Measurements from ENCODE around the gene ADCY1.
"Not testable (repeated sequence)": the region's sequence is repeated elsewhere in the genome, so short reads cannot be mapped to it uniquely, and the experiment has no call there.

DNA sequence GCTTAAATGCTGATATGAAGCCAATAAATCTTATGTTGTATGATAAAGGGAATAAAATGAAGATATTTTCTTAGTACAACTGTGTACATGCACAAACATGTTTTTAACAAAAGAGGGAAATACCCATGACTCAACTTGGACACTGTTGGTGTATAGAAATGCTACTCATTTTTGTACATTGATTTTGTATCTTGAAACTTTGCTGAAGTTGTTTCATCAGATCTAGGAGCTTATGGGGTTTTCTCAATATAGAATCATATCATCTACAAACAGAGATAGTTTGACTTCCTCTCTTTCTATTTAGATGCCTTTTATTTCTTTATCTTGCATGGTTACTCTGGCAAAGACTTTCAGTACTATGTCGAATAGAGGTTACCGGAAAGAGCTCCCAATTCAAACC, 25.3 kb upstream of the ADCY1 start:
- not testable (repeated sequence) for TF ChIP-seq POLR2A (IDR thresholded peaks at IDR 0.05)
- TF ChIP-seq, protein P1, sequence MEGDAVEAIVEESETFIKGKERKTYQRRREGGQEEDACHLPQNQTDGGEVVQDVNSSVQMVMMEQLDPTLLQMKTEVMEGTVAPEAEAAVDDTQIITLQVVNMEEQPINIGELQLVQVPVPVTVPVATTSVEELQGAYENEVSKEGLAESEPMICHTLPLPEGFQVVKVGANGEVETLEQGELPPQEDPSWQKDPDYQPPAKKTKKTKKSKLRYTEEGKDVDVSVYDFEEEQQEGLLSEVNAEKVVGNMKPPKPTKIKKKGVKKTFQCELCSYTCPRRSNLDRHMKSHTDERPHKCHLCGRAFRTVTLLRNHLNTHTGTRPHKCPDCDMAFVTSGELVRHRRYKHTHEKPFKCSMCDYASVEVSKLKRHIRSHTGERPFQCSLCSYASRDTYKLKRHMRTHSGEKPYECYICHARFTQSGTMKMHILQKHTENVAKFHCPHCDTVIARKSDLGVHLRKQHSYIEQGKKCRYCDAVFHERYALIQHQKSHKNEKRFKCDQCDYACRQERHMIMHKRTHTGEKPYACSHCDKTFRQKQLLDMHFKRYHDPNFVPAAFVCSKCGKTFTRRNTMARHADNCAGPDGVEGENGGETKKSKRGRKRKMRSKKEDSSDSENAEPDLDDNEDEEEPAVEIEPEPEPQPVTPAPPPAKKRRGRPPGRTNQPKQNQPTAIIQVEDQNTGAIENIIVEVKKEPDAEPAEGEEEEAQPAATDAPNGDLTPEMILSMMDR (IDR thresholded peaks at IDR 0.05): not testable (repeated sequence)
